ENCODE data around the gene LPP.

DNA sequence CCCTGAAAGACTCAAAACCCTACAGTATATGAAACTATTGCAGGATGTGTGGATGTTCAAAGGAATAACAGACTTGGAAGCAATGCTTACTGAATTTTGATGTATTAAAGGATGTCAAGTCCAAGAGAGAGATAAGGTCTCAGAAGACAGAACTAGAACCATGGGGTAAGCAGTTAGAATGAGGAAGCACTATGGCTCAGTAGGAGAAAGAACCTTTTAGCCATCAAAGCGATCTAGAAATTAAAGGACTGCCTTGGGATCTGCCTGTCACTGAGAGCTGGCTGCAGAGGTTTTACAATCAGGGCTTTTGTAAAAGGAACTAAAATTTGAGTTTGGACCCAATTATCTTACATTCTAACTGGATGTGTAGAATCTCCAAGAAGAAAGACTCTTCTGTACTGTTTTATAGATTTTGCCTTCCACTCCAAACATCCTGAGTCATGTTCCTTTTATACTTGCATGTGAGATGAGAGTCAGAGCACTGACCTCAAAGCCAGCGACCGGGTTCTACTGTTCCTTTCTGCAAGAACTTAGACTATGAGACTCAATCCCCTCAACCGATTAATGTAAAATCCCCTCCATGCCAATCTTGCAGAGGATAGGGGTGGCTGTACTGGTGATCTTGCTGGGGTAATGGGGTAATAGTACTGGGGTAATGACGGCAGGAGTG lies 605.5 kb downstream of the LPP start:
- TF ChIP-seq POLR2AphosphoS5 (IDR thresholded peaks at IDR 0.05; ENCODE audit: borderline replicate concordance, low read depth, low read length) (no peak), EZH2 (IDR thresholded peaks at IDR 0.05) (no peak)

Data from SK-N-MC (cell line).